Fibroblast of lung (primary cell): ENCODE data around the gene NEK9.

Experiments
- CTCF ChIP-seq, 2 donors: IDR thresholded peaks in 1 of 2; conservative IDR thresholded peaks in 1 of 2; 1 replicate in 1 of 2; 2 replicates in 1 of 2; pipeline ENCODE4 v1.5.1; 2011 to 2012; ENCODE audit warnings: low read length in 2 of 2, control low read depth in 1 of 2, inconsistent platforms in 1 of 2, low read depth in 1 of 2, mild to moderate bottlenecking in 1 of 2
- EZH2 ChIP-seq: IDR thresholded peaks from 2 replicates; pipeline ENCODE4 v1.5.1; 2012; ENCODE audit warnings: low read length, control low read depth, mild to moderate bottlenecking; ENCODE audit errors: missing control alignments

- TF ChIP-seq CTCF (conservative IDR thresholded peaks at IDR 0.05 in 1 of 2, IDR thresholded peaks at IDR 0.05 in 1 of 2; ENCODE audit: low read depth in 1 of 2, low read length in 2 of 2): no peak
- no peak for TF ChIP-seq EZH2
These were observed 13.8 kb upstream of the NEK9 start for GRCh38 chr14:75140620-75141019.
